HAP-1 (cell line): Measurements from ENCODE around the gene EIF5A.

ENCODE experiments used
- DNase-seq, 2 experiments: peaks; one replicate each; pipeline ENCODE4 v3.0.0-alpha.2; 2016 to 2020; ENCODE audit warnings: low spot score in 2 of 2
- H3K27me3 ChIP-seq: fragments of 250-450 bp; sonication (Bioruptor Pico); 2 replicates; pipeline ENCODE4 v1.5.1; 2020; ENCODE audit warnings: low read depth, mild to moderate bottlenecking, moderate library complexity
- H3K36me3 ChIP-seq: fragments of 250-450 bp; sonication (Bioruptor Pico); replicated peaks from 2 replicates; pipeline ENCODE4 v1.5.1; 2020; ENCODE audit warnings: mild to moderate bottlenecking
- H3K4me1 ChIP-seq: fragments of 250-450 bp; sonication (Bioruptor Pico); 2 replicates; pipeline ENCODE4 v1.5.1; 2020; ENCODE audit warnings: mild to moderate bottlenecking
- H3K4me3 ChIP-seq: fragments of 250-450 bp; sonication (Bioruptor Pico); 2 replicates; pipeline ENCODE4 v1.5.1; 2020; ENCODE audit warnings: mild to moderate bottlenecking, moderate library complexity
- H3K9me3 ChIP-seq: fragments of 250-450 bp; sonication (Bioruptor Pico); 2 replicates; pipeline ENCODE4 v1.5.1; 2020; ENCODE audit warnings: mild to moderate bottlenecking, moderate library complexity
- in situ Hi-C: fragments of 300-500 bp; cut with MboI; formaldehyde crosslinking; loops from 3 replicates; pipeline ENCODE4 v1.14.3; 2020; ENCODE audit warnings: low sequenced_read_pairs, inconsistent platforms, mixed read lengths

Gene EIF5A

DNA sequence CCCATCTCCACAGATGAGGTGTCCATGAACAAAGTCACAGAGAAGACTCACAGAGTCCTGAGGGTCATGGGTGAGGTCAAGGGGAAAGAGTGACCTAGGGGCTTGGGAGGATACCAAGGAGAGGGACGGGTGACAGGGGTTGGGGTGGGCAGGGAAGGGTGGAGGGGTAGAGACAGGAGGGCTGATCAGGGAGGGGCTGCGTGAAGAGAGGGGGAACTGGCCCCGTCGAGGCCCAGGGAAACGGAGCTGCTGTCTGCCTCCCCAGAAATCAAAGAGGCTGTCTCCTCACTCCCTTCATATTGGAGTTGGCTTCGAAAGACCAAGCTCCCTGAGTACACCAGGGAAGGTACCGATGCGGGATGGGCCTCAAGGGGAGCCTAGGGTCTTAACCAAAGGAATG is 48.1 kb downstream of the EIF5A start:
- no peak for DNase-seq
- no peaks in the 10 kb centered on the region for H3K36me3 ChIP-seq
- H3K27me3 ChIP-seq = no peaks in the 10 kb centered on the region
- H3K4me1 ChIP-seq = peaks cover 3% of the 10 kb centered on the region; the same call in 1 of the 2 replicates
- no peaks in the 10 kb centered on the region for H3K9me3 ChIP-seq
- in situ Hi-C loops = no loop called here
- no peak overlapping the region for H3K4me3 ChIP-seq

DNA sequence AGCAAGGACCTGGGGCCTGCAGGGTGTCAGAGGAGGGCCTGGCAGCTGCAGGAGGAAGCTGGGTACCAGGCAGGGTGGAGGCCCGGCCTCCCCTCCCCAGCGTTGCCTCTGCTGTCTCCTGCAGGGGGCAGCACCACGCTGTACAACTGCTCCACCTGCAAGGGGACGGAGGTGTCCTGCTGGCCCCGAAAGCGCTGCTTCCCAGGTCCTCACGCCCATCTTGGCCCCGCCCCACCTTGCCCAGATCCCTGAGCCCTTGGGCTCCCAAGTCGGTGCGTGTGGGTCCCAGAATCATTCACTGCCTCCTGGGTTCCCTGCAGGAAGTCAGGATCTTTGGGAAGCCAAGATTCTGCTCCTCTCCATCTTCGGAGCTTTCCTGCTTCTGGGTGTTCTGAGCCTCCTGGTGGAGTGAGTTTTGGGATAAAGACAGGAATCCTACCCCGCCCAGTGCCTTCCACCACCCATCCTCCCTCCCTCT is 48.7 kb downstream of the EIF5A start:
- peak; percentile 80 to 95 for DNase-seq
- no peak overlapping the region for H3K4me3 ChIP-seq
- no peaks in the 10 kb centered on the region for H3K27me3 ChIP-seq
- peaks cover 3% of the 10 kb centered on the region; the same call in 1 of the 2 replicates for H3K4me1 ChIP-seq
- H3K9me3 ChIP-seq = no peaks in the 10 kb centered on the region
- in situ Hi-C loops = no loop called here
- H3K36me3 ChIP-seq = no peaks in the 10 kb centered on the region

DNA sequence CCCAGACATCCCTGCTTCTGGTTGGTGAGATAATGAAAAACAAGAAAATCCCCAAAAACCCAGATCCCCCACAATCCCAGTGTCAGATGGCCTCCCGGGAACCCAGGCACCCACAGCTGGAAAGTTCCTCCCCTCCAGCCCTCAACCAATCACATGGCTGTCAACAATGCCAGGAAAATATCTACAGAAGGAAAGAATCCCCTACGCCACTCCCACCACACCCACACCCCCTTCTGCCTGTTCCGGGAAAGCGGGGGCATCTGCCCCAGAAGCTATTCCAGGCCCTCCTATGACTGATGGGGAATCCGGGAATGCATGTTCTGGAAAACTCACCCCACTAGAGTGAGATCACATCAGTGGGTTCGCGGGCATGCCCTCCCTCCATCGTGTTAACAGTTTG is 49.3 kb downstream of the EIF5A start:
- Histone ChIP-seq H3K4me3 (no peak overlapping the region), H3K4me1 (peaks cover 3% of the 10 kb centered on the region; the same call in 1 of the 2 replicates), H3K27me3 (no peaks in the 10 kb centered on the region), H3K36me3 (no peaks in the 10 kb centered on the region), H3K9me3 (no peaks in the 10 kb centered on the region)
- no peak for DNase-seq
- in situ Hi-C loops = no loop called here

DNA sequence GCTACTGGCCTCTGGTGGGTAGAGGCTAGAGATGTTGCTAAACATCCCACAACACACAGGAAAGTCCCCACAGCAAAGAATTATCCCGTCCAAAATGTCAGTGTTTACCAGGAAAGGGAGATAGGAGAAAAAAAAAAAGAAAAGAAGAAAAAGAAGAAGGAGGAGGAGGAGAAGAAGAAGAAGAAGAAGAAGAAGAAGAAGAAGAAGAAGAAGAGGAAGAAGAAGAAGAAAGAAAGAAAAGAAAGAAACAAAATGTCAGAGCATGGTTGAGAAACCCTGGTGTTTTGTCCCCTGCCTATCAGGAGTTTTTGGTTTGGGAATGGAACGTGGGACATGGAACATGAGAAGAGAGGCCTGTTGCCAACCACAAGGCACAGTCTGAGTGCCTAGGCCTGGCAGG is 50.0 kb downstream of the EIF5A start:
- no peaks in the 10 kb centered on the region for H3K27me3 ChIP-seq
- no peaks in the 10 kb centered on the region for H3K36me3 ChIP-seq
- DNase-seq = no peak
- in situ Hi-C loops = no loop called here
- H3K9me3 ChIP-seq = no peaks in the 10 kb centered on the region
- no peak overlapping the region for H3K4me3 ChIP-seq
- H3K4me1 ChIP-seq = peaks cover 3% of the 10 kb centered on the region; the same call in 1 of the 2 replicates

DNA sequence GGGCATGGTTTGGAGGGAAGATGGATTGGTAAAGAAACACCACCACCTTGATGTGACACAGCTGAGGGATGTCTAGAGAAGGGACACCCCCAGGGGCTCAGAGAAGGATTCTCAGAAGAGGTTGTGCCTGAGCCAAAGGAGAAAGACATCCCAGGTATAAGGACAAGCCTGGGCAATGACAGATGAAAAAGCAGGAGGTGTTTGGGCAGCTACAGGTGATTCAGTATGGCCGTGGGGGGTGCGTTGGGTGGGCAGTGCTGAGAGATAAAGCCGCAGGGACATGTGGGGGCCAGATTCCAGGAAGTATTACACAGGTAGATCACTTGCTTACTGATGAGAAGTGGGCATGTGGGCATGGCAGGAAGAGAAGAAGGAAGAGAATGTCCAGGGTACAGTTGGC is 54.5 kb downstream of the EIF5A start:
- in situ Hi-C loops = no loop called here
- Histone ChIP-seq H3K4me1 (no peaks in the 10 kb centered on the region), H3K36me3 (no peaks in the 10 kb centered on the region), H3K4me3 (no peak overlapping the region), H3K27me3 (no peaks in the 10 kb centered on the region), H3K9me3 (no peaks in the 10 kb centered on the region)
- DNase-seq = no peak
